Diencephalon (tissue), 1 donor: ENCODE results near the gene MAPKAP1. TPM values are rescaled to one million over a fixed set of nuclear protein-coding genes. Genes with fewer than 3 reads are reported as not detected.

ENCODE experiments used
- small RNA-seq: library from RNA; depleted of rRNA; stranded (forward); fragments of <200 nt; gene quantifications from one replicate; pipeline ENCODE3, GENCODE V24; 2014
- total RNA-seq: library from RNA; depleted of rRNA; stranded (reverse); fragments of >200 nt; gene quantifications from one replicate; pipeline ENCODE4 v1.2.3, GENCODE V29; 2014

MAPKAP1 gene
- total RNA-seq, result 41.3 TPM

DNA sequence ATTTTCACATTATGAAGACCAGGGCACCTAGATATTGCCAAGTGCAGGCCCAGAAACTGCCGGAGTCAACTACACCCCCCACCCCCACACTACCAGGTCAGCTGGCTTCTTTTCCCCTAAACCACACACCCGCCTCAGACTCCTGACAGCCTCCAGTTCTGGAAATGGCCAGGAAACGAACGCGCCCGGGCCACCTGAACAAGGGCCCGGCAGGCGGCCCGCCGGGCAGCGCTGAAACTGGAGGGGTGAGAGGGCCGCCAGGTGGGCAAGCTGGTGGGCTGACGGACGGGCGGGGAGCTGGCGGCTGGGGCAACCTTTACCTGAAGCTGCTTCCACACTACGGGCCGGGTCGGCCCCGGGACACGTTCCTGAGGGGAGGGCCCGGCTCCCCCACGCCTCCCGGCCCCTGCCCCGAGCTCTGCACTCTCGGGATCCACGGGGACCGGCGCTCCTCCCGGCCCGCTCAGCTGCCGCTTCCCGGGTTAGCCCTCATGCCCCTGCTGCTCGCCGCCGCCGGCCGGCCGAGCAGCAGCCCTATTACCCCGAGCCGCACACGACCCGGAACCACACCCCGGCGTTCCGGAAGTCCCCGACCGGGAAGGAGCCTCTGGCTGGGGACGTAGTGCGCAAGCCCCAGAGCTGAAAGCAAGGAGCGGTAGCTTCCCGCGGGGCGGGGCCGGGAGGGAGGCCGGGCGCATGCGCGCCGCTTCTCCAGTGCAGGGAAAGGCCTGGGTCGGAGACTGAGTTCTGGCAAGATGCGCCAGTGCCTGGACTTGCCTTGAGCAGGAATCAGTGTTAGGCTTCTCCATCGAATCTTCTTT lies at the start of gene MAPKAP1:
TSS of gene MAPKAP1 (minus strand) at position 558 of the 821 bp plus-strand sequence. CDS start 34,634 bp downstream, outside the sequence.

DNA sequence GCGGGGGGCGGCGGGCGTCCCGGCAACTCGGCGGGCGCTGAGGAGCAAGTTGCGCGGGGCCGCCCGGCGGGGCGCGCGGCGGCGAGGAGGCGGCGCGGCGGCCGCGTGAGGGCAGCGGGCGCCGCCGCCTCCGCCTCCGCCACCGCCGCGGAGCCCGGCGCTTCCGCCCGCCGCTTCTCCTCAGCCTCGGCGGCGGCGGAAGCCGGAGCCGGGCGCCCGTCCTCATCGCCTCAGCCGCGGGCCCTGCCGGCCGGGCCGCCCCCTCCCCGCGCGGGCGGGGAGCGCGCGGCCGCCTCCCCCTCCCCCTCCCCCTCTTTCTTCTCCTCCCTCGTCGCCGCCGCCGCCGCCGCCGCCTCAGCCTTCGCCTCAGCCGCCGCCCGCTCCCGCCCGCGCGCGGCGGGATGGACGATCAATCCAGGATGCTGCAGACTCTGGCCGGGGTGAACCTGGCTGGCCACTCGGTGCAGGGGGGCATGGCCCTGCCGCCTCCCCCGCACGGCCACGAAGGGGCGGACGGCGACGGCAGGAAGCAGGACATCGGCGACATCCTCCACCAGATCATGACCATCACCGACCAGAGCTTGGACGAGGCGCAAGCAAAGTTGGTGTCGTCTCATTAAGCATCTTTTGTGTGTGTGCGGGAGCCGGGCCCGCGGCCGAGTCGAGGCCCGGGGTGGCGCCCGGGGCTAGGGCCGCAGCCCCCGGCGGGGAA lies 40.2 kb upstream of the MAPKAP1 start, which contains the start of gene PBX3:
TSS of gene PBX3 (plus strand) at position 321 of the 712 bp plus-strand sequence.

Small RNA genes lying within 50 kb of the gene (small RNA-seq; reads per million reads assigned to genes)
- not detected for gene RF00017

Other genes with a start within 250 kb of the MAPKAP1 start
- gene PBX3, start 40.2 kb upstream of the MAPKAP1 start, total RNA-seq, result 74.5 TPM